Activated T-helper 1 cell treated with anti-CD3 and anti-CD28 coated beads, Interleukin-12 subunit alpha, Interleukin-12 subunit beta, Interleukin-2, Interleukin-4 antibody, amounts not matched to agents 30 ng/mL and 10 ng/mL and 1 ng/mL, durations not matched to agents 14 hours and 24 hours and 36 hours (primary cell): ENCODE measurements around the gene COG4. TPM values are rescaled to one million over a fixed set of nuclear protein-coding genes. Genes with fewer than 3 reads are reported as not detected.
A peak's percentile ranks its signal among the peaks of the same experiment; 100 is the strongest.
"Not testable (repeated sequence)": the region's sequence is repeated elsewhere in the genome, so short reads cannot be mapped to it uniquely, and the experiment has no call there.

Source experiments
- DNase-seq: peaks from one replicate; pipeline ENCODE4 v3.0.0; 2021; ENCODE audit warnings: low spot score
- H3K27ac Mint-ChIP-seq: one replicate; pipeline ENCODE4 v1.8.0; 2021; ENCODE audit warnings: mild to moderate bottlenecking, mixed read lengths
- H3K27me3 Mint-ChIP-seq: one replicate; pipeline ENCODE4 v1.8.0; 2022; ENCODE audit warnings: mild to moderate bottlenecking, moderate library complexity, mixed read lengths; ENCODE audit not compliant: insufficient read depth
- H3K36me3 Mint-ChIP-seq: one replicate; pipeline ENCODE4 v1.8.0; 2021; ENCODE audit warnings: low read depth, mixed read lengths
- H3K4me1 Mint-ChIP-seq: one replicate; pipeline ENCODE4 v1.8.0; 2021; ENCODE audit warnings: low read depth, mixed read lengths
- H3K4me3 Mint-ChIP-seq: one replicate; pipeline ENCODE4 v1.8.0; 2021; ENCODE audit warnings: mild to moderate bottlenecking, moderate library complexity, mixed read lengths
- H3K9me3 Mint-ChIP-seq: one replicate; pipeline ENCODE4 v1.8.0; 2021; ENCODE audit warnings: mixed read lengths
- intact Hi-C: fragments of 100-400 bp; cut with micrococcal nuclease; formaldehyde crosslinking; loops from one replicate; pipeline ENCODE4 v1.15.1; 2024
- total RNA-seq: library from RNA; stranded (reverse); gene quantifications from 2 replicates; pipeline ENCODE4 v1.2.3, GENCODE V29; 2022

COG4 gene
- total RNA-seq, 1 donor from 2014 or later: 44.1 TPM

DNA sequence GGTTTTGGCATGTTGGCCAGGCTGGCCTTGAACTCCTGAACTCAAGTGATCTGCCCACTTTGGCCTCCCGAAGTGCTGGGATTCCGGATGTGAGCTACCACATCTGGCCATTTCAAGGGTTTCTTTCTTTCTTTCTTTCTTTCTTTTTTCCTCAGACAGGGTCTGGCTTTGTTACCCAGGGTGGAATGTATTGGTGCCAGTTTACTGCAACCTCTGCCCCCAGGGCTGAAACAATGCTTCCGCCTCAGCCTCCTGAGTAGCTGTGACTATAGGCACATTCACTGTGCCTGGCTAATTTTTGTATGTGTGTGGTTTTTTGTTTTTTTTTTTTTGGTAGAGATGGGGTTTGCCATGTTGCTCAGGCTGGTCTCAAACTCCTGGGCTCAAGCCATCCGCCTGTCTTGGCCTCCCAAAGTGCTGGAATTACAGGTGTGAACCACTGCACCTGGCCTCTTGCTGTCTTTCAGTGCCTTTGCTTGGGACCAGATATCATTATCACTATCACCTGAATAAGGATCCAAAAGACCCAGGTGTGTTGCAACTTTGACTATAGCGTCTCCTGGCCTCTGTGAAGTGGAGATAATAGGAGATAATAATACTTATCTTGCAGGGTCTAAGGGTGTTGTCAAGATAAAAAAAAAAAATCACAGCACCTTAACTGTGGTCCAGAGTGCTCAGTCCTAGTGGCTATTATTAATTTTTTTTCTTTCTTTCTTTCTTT, 65.7 kb downstream of the COG4 start:
- peaks cover 15% of the 10 kb centered on the region for H3K4me1 Mint-ChIP-seq
- no peaks in the 10 kb centered on the region for H3K36me3 Mint-ChIP-seq
- no peaks in the 10 kb centered on the region for H3K27me3 Mint-ChIP-seq
- intact Hi-C loops: no loop called here
- H3K27ac Mint-ChIP-seq: no peak overlapping the region
- DNase-seq: no peak
- H3K4me3 Mint-ChIP-seq: no peak overlapping the region
- H3K9me3 Mint-ChIP-seq: no peaks in the 10 kb centered on the region

DNA sequence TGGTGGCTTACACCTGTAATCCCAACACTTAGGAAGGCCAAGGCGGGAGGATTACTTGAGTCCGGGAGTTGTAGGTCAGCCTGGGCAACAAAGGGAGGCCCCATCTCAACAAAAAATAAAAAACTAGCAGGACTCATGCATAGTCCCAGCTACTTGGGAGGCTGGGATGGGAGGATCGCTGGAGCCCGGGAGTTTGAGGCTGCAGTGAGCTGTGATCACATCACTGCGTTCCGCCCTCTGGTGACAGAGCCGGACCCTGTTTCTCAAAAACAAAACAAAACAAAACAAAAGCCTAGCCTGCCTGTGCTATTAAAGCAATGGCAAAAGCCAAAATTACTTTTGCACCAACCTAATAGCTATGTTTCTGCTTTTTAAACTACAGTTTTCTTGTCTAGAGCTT, 67.4 kb downstream of the COG4 start:
- no peaks in the 10 kb centered on the region for H3K9me3 Mint-ChIP-seq
- H3K27ac Mint-ChIP-seq: no peak overlapping the region
- H3K4me3 Mint-ChIP-seq: peak overlapping the region; percentile 91
- peaks cover 15% of the 10 kb centered on the region for H3K4me1 Mint-ChIP-seq
- no peaks in the 10 kb centered on the region for H3K27me3 Mint-ChIP-seq
- intact Hi-C loops: no loop called here
- no peak for DNase-seq
- H3K36me3 Mint-ChIP-seq: no peaks in the 10 kb centered on the region

DNA sequence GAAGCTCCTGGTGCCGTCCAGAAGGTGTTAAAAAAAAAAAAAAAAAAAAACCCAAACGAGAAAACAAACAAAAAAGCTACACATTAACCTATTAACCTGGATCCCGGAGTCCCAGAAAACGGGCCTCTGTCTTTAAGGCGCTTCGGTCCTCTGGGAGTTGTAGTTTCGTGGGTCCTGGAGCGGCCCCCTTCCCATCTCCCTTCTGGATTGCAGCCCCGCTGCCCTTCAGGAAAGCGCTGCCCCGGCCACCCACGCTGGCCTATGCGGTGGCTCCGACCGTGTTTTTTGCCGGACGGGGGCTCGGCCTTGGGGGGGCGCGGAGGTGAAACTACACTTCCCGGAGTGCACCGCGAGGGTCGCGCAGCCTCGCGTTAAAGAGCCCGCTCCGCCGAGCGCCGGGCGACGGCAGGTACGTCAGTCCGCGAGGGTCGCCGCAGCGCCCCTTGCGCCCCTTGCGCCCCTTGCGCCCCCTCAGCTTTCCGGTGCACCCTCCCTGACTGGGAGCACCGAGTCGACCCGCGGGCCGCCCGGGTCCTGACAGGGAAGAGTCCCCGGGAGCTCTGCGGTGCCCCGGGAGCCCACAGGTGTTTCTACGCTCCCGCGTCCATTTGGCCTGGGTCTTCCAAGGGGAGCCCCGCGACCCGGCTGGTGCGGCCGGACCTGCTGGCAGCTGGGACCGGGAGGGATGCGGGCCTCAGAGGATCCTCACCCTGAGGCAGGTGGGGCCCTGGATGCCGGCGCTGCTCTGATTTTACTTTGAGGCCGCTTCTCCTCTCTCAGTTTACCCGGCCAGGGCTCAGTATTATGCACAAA, 68.9 kb downstream of the COG4 start, which contains the start of gene FCSK:
Gene FCSK, plus strand, starts transcription at position 374 of the 813 bp plus-strand sequence. CDS start 8,596 bp downstream, outside the sequence.
- intact Hi-C loops: loop anchor here (1.0 to 5.0 kb wide), 6 partner anchors 15 to 202 kb away; partner anchors contain the start of genes COG4, EXOSC6, SF3B3 and ST3GAL2
- Mint-ChIP-seq H3K4me1 (peaks cover 21% of the 10 kb centered on the region), H3K9me3 (no peaks in the 10 kb centered on the region), H3K27ac (peak within 1 kb of the TSS; percentile 83), H3K4me3 (peak within 1 kb of the TSS; percentile 91), H3K27me3 (no peaks in the 10 kb centered on the region), H3K36me3 (no peaks in the 10 kb centered on the region)
- DNase-seq: peak; percentile 52

DNA sequence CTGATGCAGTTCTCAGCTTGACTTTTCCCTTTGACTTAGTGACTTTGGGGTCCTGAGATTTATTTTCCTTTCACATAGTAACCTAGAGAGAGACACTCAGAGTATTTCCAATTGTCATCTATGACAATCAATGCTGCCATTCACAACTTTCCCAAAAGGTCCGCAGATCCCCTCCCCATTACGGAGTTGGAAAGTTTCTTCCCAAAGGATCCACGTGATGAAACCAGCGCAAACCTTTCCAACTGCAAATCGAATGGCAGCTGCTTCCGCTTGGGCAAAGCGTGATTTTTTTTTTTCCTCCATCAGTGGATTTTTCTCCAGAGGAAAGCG, 69.5 kb downstream of the COG4 start:
- no peak for DNase-seq
- Mint-ChIP-seq H3K4me3 (peak overlapping the region; percentile 91), H3K36me3 (no peaks in the 10 kb centered on the region), H3K27ac (peak overlapping the region; percentile 83), H3K4me1 (peaks cover 21% of the 10 kb centered on the region), H3K9me3 (no peaks in the 10 kb centered on the region), H3K27me3 (no peaks in the 10 kb centered on the region)
- intact Hi-C loops: loop anchor here (1.0 to 5.0 kb wide), 6 partner anchors 15 to 202 kb away; partner anchors contain the start of genes COG4, EXOSC6, SF3B3 and ST3GAL2

DNA sequence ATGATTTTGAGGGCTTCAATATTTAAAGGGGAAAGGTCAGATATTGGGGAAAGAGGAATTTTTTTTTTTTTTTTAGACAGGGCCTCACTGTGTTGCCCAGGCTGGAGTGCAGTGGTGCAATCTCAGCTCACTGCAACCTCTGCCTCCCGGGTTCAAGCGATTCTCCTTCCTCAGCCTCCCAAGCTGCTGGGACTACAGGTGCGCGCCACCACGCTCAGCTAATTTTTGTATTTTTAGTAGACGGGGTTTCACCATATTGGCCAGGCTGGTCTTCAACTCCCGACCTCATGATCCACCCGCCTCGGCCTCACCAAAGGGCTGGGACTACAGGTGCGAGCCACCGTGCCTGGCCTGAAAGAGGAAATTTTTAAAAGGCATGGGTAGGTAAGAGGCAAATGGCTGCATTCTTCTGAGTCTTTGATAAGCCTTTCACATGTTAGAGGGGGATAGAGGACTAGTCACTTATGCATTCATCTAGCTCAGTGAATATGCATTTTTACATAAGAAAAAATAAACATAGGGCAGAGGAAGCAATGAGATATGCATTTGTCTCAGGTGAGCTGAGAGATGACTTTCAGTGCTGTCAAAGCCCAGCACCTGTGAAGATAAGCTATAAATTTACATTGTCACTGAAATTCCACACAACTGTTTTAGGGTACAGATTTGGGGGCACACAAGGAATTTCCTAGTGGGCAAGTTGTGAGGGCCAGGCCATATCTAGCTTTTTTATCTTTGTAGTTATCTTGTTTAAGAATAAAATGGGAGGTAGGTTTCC, 70.0 kb downstream of the COG4 start:
- H3K9me3 Mint-ChIP-seq: no peaks in the 10 kb centered on the region
- intact Hi-C loops: loop anchor here (5.0 kb wide), 1 partner anchor 201 kb away; the partner anchor contains the start of gene EXOSC6
- H3K27ac Mint-ChIP-seq: peak overlapping the region; percentile 83
- H3K4me1 Mint-ChIP-seq: peaks cover 21% of the 10 kb centered on the region
- H3K27me3 Mint-ChIP-seq: no peaks in the 10 kb centered on the region
- DNase-seq: no peak
- no peaks in the 10 kb centered on the region for H3K36me3 Mint-ChIP-seq
- H3K4me3 Mint-ChIP-seq: peak overlapping the region; percentile 91

DNA sequence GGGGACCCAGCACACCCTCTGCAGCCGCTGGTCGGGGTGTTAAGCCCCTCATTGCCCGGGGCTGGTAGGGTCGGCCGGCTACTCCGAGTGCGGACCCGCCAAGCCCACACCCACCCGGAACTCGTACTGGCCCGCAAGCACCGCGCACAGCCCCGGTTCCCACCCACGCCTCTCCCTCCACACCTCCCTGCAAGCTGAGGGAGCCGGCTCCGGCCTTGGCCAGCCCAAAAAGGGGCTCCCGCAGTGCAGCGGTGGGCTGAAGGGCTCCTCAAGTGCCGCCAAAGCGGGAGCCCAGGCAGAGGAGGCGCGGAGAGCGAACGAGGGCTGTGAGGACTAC, 72.4 kb downstream of the COG4 start:
- H3K9me3 Mint-ChIP-seq, H3K27ac Mint-ChIP-seq, H3K4me3 Mint-ChIP-seq, H3K27me3 Mint-ChIP-seq, H3K36me3 Mint-ChIP-seq, DNase-seq: not testable (repeated sequence)
- intact Hi-C loops: loop anchor here (5.0 kb wide), 1 partner anchor 199 kb away; the partner anchor contains the start of gene EXOSC6
- H3K4me1 Mint-ChIP-seq: peaks cover 21% of the 10 kb centered on the region

DNA sequence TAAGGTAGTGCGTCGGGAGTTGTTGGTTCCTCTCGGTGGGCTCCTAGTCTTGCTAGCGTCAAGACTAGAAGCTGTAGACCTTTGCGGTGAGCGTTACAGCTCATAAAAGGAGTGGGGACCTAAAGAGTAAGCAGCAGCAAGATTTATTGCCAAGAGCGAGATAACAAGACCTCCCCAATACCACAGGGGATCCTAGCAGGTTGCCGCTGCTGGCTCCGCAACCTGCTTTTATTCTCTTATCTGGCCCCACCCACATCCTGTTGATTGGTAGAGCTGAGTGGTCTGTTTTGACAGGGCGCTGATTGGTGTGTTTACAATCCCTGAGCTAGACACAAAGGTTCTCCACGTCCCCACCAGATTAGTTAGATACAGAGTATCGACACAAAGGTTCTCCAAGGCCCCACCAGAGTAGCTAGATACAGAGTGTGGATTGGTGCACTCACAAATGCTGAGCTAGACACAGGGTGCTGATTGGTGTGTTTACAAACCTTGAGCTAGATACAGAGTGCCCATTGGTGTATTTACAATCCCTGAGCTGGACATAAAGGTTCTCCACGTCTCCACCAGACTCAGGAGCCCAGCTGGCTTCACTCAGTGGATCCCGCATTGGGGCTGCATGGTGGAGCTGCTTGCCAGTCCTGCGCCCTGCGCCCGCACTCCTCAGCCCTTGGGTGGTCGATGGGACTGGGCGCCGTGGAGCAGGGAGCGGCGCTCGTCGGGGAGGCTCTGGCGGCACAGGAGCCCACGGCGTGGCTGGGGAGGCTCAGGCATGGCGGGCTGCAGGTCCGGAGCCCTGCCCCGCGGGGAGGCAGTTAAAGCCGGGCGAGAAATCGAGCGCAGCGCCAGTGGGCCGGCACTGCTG, 73.0 kb downstream of the COG4 start:
- H3K27ac Mint-ChIP-seq, H3K4me3 Mint-ChIP-seq, DNase-seq, H3K36me3 Mint-ChIP-seq, H3K27me3 Mint-ChIP-seq, H3K9me3 Mint-ChIP-seq: not testable (repeated sequence)
- H3K4me1 Mint-ChIP-seq: peaks cover 18% of the 10 kb centered on the region
- intact Hi-C loops: loop anchor here (5.0 kb wide), 1 partner anchor 198 kb away; the partner anchor contains the start of gene EXOSC6

DNA sequence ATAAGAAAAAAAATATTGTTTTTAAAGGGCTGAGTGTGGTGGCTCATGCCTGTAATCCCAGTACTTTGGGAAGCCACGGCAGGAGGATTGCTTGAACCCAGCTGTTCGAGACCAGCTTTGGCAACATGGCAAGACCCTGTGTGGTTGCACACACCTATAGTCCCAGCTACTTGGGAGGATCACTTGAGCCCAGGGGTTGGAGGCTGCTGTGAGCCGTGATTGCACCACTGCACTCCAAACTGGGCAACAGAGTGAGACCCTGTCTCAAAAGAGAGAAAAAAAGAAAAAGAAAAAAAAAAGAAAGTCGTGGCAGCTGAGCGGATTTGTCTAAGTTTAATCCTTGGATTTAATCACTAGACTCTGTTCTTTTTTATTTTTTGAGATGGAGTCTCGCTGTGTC, 75.3 kb downstream of the COG4 start:
- Mint-ChIP-seq H3K4me1 (peaks cover 13% of the 10 kb centered on the region), H3K27me3 (peaks cover 2% of the 10 kb centered on the region), H3K27ac (no peak overlapping the region), H3K9me3 (no peaks in the 10 kb centered on the region), H3K4me3 (no peak overlapping the region), H3K36me3 (no peaks in the 10 kb centered on the region)
- intact Hi-C loops: no loop called here
- no peak for DNase-seq

DNA sequence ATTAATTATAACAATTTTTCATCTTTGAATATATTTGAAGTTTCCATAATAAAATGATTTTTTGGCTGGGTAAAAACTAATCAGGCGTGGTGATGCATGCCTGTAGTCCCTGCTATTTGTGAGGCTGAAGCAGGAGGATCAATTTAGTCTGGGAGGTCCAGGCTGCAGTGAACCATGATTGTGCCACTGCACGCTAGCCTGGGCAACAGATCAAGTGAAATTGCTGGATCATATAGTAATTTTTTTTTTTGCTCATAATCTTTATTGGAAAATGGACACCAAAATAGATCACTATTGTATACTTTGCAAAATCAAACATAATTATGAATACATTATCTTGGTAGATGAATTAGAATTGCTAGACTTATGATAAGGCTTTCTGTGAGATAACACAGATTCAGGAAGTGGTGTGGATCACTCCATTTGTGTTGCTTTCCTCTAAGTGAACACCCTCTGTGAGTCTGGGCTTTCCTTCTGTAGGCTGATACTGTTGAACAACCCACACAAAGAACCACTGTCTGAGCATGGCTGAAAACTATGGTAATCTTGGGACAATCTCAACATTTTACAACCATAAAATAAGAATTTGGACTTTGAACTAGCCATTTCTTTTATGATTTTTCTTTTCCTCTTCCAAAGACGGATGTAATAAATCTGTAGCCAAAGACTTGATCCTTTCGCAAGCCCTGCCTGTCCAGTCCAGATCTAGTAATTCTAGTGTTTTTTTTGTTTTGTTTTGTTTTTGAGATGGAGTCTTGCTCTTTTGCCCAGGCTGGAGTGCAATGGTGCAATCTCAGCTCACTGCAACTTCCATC, 78.9 kb downstream of the COG4 start:
- H3K27ac Mint-ChIP-seq: no peak overlapping the region
- no peaks in the 10 kb centered on the region for H3K9me3 Mint-ChIP-seq
- DNase-seq: no peak
- intact Hi-C loops: no loop called here
- no peaks in the 10 kb centered on the region for H3K36me3 Mint-ChIP-seq
- H3K4me1 Mint-ChIP-seq: peaks cover 6% of the 10 kb centered on the region
- H3K4me3 Mint-ChIP-seq: no peak overlapping the region
- H3K27me3 Mint-ChIP-seq: peaks cover 2% of the 10 kb centered on the region

DNA sequence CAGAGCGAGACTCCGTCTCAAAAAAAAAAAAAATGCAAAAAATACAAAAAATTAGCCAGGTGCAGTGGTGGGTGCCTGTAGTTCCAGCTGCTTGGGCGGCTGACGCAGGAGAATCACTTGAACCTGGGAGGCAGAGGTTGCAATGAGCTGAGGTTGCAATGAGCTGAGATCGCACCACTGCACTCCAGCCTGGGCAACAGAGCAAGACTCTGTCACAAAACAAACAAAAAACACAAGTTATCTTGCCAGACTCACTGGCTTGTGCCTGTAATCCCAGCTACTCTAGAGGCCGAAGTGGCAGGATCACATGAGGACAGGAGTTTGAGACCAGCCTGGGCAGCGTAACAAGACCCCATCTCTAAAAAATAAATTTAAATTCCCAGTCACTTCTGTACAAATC, 81.0 kb downstream of the COG4 start:
- no peak for DNase-seq
- Mint-ChIP-seq H3K4me3 (no peak overlapping the region), H3K36me3 (no peaks in the 10 kb centered on the region), H3K27me3 (peaks cover 2% of the 10 kb centered on the region), H3K27ac (no peak overlapping the region), H3K4me1 (peaks cover 17% of the 10 kb centered on the region), H3K9me3 (no peaks in the 10 kb centered on the region)
- intact Hi-C loops: no loop called here

DNA sequence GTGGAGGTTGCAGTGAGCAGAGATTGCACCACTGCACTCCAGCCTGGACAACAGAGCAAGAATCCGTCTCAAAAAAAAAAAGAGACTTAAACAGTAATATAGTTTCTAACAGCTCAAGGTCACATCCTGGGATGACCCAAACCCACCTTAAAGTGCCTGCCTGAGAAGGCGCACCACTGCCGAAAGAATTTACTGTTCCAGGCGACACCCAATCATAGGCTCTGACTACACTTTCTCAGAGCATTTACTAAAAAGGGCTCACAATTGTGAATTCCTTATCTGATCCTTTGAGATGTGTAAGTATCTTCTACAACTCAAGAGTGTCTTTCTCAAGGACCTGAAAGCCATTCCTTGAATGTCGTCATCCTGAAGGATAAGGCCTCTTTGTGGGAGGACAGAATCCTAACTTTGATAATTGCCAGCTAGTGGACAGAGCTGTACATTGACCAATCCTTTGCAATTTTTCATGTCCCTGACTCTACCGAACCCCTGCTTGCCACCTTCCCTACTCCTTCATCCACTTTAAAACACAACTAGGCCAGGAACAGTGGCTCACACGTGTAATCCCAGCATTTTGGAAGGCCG, 81.9 kb downstream of the COG4 start:
- Mint-ChIP-seq H3K36me3 (peaks cover 1% of the 10 kb centered on the region), H3K4me3 (peak overlapping the region; percentile 57), H3K27ac (no peak overlapping the region), H3K9me3 (no peaks in the 10 kb centered on the region), H3K27me3 (no peaks in the 10 kb centered on the region), H3K4me1 (peaks cover 26% of the 10 kb centered on the region)
- intact Hi-C loops: no loop called here
- DNase-seq: no peak
